ENCODE measurements around the gene MMP23B. TPM values are rescaled to one million over a fixed set of nuclear protein-coding genes. Genes with fewer than 3 reads are reported as not detected.
"Not testable (repeated sequence)": the region's sequence is repeated elsewhere in the genome, so short reads cannot be mapped to it uniquely, and the experiment has no call there.

MMP23B gene
- total RNA-seq, 1 donor from 2014 or later: 36.2 TPM

- intact Hi-C loops (cut with DNase I); ATAC-seq; DNase-seq (ENCODE audit: missing footprints): not testable (repeated sequence)
These were observed 16.3 kb downstream of the MMP23B start for GRCh38 chr1:1648265-1648664.

DNA sequence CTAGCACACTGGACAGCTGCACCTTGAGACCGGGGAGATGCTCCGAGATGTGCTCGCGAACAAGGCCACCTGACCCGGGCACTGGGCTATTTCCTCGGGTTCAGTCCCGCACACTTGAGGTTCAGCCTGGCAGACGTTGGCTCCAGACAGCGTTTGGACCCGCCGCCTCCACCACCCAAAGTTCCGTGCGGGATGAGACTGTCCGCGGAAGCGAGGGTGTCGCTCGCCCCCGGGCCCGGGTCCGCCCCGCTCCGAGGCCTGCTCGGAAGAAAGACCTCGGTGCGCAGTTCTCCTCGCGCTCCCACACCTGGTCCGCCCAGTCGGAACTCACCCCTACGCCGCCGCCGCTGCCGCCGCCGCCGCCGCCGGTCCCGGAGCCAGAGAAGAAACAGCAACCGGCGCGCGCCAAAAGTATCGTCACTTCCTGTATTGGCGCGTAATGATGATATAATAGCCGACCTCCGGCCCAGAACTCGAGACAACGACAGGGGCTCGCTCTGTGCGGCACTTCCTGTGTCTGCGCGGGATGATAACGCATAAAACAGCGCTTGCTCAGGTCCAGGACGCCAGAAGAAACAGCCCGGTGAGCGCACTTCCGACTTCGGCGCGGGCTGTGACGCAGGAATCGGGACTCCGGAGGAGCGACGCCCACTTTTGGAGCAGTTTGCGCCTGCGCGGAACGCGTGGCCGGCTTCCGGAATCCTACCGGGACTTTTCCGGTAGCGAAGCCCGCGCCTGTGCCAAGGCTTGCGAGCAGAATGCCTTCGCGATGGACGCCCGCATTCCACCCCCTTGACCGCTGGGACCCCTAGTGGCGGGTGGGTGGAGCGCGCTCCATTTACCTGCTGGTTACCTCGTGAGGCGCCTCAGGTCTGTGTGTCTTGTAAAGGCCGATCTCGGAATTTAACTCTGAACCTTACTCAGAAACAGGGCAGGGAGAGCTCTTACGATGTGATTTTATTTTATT, 26.9 kb downstream of the MMP23B start, which contains the start of gene CDK11B:
CDK11B (minus strand) TSS at position 422 of the 967 bp plus-strand sequence. CDS start 1,519 bp downstream, outside the sequence.
- ATAC-seq (peak; percentile 90), DNase-seq (ENCODE audit: missing footprints) (peak; percentile 94)
- intact Hi-C loops (cut with DNase I): not testable (repeated sequence)

- intact Hi-C loops (cut with DNase I); DNase-seq (ENCODE audit: missing footprints); ATAC-seq: not testable (repeated sequence)
These were observed 30.4 kb downstream of the MMP23B start for GRCh38 chr1:1662392-1662791.

DNA sequence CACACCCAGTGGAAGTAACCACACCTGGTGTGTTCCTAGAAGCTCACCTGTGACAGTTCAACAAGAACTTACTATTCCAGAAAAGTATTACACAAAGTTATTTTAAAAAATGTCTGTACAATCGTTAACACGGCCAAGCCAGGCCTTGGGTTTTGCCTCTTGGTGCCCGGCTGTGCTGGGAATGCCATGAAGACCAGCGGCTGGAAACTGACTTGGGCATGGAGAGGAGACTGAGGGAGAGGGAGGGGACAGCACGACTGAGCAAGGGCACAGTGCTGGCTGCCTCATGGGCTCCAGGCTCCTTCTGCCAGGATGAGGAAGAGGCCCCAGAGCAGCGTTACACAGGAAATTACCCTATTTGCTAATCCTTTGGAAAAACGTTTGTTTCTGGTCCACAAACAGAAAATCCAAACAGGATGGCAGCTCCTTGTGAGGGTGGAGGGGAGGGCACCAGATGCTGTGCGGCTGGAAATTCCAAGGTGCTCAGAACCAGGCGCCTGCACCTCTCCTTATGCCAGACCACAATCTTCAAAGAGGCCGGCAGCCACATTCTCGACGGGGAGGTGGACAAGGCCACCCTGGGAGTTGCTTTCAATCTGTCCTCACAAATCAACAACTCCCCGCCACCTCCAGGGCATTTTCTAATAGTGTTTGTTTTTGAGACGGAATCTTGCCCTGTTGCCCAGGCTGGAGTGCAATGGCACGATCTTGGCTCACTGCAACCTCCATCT, 31.0 kb downstream of the MMP23B start:
- ATAC-seq; DNase-seq (ENCODE audit: missing footprints); intact Hi-C loops (cut with DNase I): not testable (repeated sequence)

DNA sequence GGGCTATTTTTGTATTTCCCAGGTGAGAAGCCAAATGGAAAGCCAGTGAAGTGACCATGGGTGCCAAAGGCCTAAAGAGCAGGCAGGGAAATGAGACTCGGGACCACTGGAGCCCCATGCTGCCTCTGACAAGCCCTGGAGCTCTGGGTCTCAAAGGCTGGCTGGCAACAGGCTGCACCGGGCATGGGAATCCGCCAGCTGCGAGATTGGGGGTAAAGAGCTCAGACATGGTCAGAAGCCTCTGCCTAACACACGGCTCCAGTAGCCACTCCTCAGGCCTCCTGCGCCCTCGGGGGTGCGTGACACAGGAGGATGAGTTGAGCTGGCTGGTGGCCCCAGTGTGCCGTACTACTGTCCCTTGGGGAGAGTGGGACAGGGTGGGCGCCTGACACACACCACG, 32.3 kb downstream of the MMP23B start:
- intact Hi-C loops (cut with DNase I); ATAC-seq; DNase-seq (ENCODE audit: missing footprints): not testable (repeated sequence)

DNA sequence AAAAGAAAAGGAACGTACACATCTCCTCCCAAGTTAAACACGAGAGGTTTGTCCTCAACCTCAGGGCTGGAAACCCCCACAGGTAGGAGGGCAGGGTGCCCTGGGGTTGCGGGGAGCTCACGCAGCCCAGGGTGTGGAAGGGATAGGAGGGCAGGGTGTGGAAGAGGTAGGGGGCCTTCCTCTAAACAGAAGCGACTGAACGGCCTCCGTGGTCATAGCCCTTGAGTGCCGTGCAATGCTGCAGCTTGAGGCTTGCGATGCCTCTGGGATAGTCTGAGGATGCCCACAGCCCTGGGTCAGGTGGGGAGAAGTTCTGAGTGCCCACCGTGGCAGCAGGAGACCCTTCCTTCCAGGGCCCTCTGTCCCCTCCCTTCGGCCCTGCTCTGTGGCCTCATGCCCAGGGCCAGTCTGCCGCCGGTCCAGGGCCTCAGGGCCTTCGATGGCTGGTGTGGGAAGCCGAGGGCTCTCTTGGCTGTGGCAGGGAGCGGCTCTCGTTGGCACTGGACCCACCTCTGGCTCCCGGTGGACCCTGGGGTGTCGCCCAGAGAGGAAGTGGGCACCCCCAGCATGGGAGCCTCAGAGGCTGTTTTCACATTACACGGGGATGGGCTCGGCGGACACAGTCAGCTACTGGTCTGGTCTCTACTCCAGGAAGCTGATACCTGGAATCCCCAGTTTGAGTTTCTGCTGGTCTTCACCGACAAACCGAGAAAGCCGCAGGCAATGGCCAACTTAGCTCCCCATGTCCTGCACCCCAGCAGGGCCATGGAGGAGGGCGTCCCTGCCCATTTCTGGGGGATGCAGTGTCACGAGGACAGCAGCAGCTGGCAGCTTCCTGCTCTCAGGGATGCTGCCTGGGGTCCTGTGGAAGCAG, 33.2 kb downstream of the MMP23B start:
- peak; percentile 60 for DNase-seq (ENCODE audit: missing footprints)
- intact Hi-C loops (cut with DNase I): no loop called here
- ATAC-seq: no peak

DNA sequence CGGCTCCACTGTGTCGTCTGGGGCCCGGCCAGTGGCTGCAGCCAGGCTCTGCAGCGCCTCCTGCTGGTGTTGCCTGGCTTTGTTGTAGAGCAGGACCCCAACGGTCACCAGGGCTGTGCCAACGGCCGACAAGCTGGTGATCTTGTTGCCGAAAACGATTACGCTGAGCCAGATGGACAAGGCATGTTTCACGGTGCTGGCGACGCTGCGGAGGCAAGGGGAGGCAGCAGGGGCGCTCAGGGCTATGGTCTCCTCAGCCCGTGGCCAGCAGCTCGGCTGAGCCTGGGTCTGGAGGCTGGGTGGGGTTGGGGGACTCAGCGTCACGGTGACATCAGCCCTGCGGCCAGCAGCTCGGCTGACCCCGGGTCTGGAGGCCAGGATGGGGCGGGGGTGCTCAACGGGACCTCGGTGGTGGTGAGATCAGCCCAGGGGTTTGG, 33.9 kb downstream of the MMP23B start:
- DNase-seq (ENCODE audit: missing footprints): no peak
- ATAC-seq: no peak
- intact Hi-C loops (cut with DNase I): no loop called here

DNA sequence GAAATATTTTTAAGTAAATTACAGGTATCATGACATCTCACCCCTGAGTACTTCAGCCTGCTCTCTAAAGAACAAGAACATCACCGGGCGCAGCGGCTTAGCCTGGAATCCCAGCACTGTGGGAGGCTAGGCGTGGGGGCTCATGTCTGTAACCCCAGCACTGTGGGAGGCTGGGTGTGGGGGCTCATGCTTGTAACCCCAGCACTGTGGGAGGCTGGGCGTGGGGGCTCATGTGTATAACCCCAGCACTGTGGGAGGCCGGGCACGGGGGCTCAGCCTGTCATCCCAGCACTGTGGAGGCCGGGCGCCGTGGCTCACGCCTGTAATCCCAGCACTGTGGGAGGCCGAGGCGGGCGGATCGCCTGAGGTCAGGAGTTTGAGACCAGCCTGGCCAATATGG, 34.6 kb downstream of the MMP23B start:
- ATAC-seq (no peak), DNase-seq (ENCODE audit: missing footprints) (no peak)
- intact Hi-C loops (cut with DNase I): no loop called here

- ATAC-seq (no peak), DNase-seq (ENCODE audit: missing footprints) (no peak)
- intact Hi-C loops (cut with DNase I): no loop called here
These were observed 37.8 kb downstream of the MMP23B start for GRCh38 chr1:1669468-1670440.

GRCh38 chr1:1670866-1671265, 38.9 kb downstream of the MMP23B start:
- ATAC-seq (no peak), DNase-seq (ENCODE audit: missing footprints) (no peak)
- intact Hi-C loops (cut with DNase I): no loop called here

DNA sequence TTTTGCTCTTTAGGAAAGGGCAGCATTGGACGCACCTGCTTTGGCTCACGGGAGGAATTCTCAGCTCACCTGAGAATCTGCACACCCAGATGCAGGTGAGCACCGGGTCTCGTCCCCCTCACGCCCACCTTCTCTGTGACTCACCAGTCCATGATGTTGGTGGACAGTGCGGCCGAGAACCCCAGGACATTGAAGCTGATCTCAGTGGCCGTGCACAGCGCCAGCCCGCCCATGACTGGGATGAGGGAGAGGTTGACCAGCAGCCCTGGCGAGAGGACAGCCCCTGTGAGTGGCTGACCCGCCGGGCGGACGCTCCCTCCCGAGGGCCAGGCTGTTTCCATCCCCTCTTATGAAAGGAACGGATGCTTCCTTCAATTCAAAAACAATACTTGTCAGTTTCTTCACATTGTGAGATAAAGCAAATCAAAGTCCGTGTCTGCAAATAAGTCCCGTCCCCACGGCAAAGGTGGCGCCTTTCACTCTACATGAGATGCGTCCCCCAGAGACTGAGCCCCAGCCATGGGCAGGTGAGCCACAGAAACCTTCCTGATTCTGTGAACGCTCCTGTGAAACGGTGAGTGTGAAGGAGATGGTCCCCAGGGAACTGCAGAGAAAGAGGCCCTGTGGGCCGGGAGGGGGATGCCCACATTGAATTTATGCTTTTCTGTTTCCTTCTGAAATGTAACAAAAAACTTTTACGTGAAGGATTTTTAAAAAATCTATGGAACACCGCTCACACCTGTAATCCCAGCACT, 39.6 kb downstream of the MMP23B start:
- ATAC-seq (no peak), DNase-seq (ENCODE audit: missing footprints) (no peak)
- intact Hi-C loops (cut with DNase I): no loop called here

DNA sequence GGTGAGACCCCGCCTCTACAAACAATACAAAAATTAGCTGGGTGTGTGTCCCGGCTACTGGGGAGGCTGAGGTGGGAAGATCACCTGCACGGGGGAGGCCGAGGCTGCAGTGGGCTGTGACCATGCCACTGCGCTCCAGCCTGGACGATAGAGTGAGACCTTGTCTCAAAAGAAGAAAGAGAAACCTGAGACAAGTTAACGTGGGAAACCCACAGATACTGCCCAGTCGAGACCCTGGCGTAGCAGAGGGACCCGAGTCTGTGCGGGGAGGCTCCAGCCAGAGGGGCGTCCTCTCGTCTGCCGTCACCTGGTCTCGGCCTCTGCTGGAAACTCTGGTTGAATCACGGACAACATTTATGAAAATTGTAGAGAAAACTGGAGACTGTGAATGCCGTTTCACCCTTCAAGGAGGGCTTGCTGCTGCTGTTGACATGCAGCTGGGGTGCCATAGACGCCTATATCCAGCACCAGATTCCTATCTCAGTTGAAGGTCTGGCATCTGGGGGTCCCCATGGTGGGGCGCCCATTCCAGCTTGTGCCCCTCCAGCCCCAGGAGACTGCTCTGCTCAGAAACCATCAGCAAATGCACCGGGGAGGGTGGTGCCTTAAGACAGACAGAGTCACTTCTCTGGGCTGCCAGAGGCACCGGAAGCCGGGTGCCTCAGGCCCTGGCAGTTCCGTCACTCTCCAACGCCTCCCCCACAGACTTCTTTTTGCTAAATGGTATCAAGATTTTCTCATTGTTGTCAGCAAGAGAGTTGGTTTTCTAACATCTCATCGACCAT, 40.4 kb downstream of the MMP23B start:
- DNase-seq (ENCODE audit: missing footprints) (no peak), ATAC-seq (no peak)
- intact Hi-C loops (cut with DNase I): no loop called here

DNA sequence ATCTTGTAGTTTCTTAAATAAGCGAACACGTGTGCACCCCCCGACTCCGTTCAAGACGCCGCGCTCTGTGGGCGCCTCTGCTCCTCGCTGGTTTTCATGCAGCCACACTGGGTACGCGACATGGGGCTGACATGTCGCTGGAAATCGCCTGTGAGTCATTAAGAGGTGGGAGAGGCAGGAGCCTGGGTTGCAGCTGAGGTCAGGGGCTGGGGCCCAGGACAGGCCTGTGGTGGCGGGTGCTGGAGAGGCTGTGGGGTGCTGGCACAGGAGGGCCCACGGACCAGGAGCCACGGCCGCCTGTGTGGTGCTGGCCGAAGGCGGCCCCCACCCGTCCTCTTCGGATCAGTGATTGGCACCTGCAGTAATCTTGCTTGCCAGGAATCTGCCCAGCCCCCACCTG, 42.8 kb downstream of the MMP23B start:
- ATAC-seq; intact Hi-C loops (cut with DNase I); DNase-seq (ENCODE audit: missing footprints): not testable (repeated sequence)

GRCh38 chr1:1675218-1675617, 43.2 kb downstream of the MMP23B start:
- ATAC-seq; intact Hi-C loops (cut with DNase I); DNase-seq (ENCODE audit: missing footprints): not testable (repeated sequence)

- intact Hi-C loops (cut with DNase I); ATAC-seq; DNase-seq (ENCODE audit: missing footprints): not testable (repeated sequence)
These were observed 44.1 kb downstream of the MMP23B start for GRCh38 chr1:1676087-1676486.
